HG02678 (cell line): Measurements from ENCODE around the gene MAP3K9.

Source experiments
- ATAC-seq: cut with Tn5 transposase; IDR thresholded peaks from one replicate; pipeline ENCODE4 v1.9.1; 2021; ENCODE audit warnings: mild to moderate bottlenecking, moderate library complexity; ENCODE audit not compliant: unreplicated experiment

The MAP3K9 gene

GRCh38 chr14:70821584-70822529 is 12.5 kb upstream of the MAP3K9 start:
- peak; percentile 34 for ATAC-seq

- no peak for ATAC-seq
Measured at GRCh38 chr14:70816525-70816924, 7.2 kb upstream of the MAP3K9 start.

GRCh38 chr14:70814466-70814865 is 5.2 kb upstream of the MAP3K9 start:
- no peak for ATAC-seq

GRCh38 chr14:70812124-70812818 is 3.0 kb upstream of the MAP3K9 start:
- no peak for ATAC-seq

- ATAC-seq, result no peak
Measured at GRCh38 chr14:70811578-70811977, 2.3 kb upstream of the MAP3K9 start.

GRCh38 chr14:70811050-70811449 is 1.7 kb upstream of the MAP3K9 start:
- no peak for ATAC-seq

GRCh38 chr14:70810621-70811020 is 1.3 kb upstream of the MAP3K9 start:
- no peak for ATAC-seq

GRCh38 chr14:70808416-70809224 is 693 bp downstream of the MAP3K9 start:
- peak; percentile 8 for ATAC-seq

- no peak for ATAC-seq
Measured at GRCh38 chr14:70807898-70808415, 1.4 kb downstream of the MAP3K9 start.

GRCh38 chr14:70804556-70805162 is 4.7 kb downstream of the MAP3K9 start:
- ATAC-seq, result no peak

- peak; percentile 76 for ATAC-seq
Measured at GRCh38 chr14:70803321-70804310, 5.7 kb downstream of the MAP3K9 start.

GRCh38 chr14:70802379-70802778 is 6.9 kb downstream of the MAP3K9 start:
- ATAC-seq, result no peak

GRCh38 chr14:70801836-70802235 is 7.5 kb downstream of the MAP3K9 start:
- ATAC-seq, result no peak

GRCh38 chr14:70796551-70796950 is 12.8 kb downstream of the MAP3K9 start:
- ATAC-seq, result no peak

- no peak for ATAC-seq
Measured at GRCh38 chr14:70794294-70794693, 15.0 kb downstream of the MAP3K9 start.

GRCh38 chr14:70793637-70794036 is 15.7 kb downstream of the MAP3K9 start:
- no peak for ATAC-seq

GRCh38 chr14:70792939-70793338 is 16.4 kb downstream of the MAP3K9 start:
- ATAC-seq, result no peak

- no peak for ATAC-seq
Measured at GRCh38 chr14:70791971-70792370, 17.3 kb downstream of the MAP3K9 start.

GRCh38 chr14:70789961-70790360 is 19.4 kb downstream of the MAP3K9 start:
- ATAC-seq, result no peak
